Activated CD4-positive, alpha-beta memory T cell treated with anti-CD3 and anti-CD28 coated beads for 36 hours (primary cell): Measurements from ENCODE around the gene SPATA21. TPM values are rescaled to one million over a fixed set of nuclear protein-coding genes. Genes with fewer than 3 reads are reported as not detected.
A peak's percentile ranks its signal among the peaks of the same experiment; 100 is the strongest.

Experiments used
- CTCF ChIA-PET: fragments of 350-600 bp; sonication (Branson Sonifier 250); formaldehyde crosslinking; loops from one replicate; lab custom pipeline; 2021; ENCODE audit warnings: antibody characterized with exemption, inconsistent platforms; lab: Charles Lee
- POLR2A ChIA-PET: fragments of 350-600 bp; sonication (Branson Sonifier 250); formaldehyde crosslinking; loops from one replicate; lab custom pipeline; 2021; ENCODE audit warnings: antibody characterized with exemption; lab: Charles Lee
- DNase-seq: peaks from one replicate; pipeline ENCODE4 v3.0.0-alpha.2; 2020
- H3K27ac Mint-ChIP-seq: one replicate; pipeline ENCODE4 v1.8.0; 2021; ENCODE audit warnings: mixed read lengths
- H3K27me3 Mint-ChIP-seq: one replicate; pipeline ENCODE4 v1.8.0; 2021; ENCODE audit warnings: mixed read lengths
- H3K36me3 Mint-ChIP-seq: one replicate; pipeline ENCODE4 v1.8.0; 2021; ENCODE audit warnings: mixed read lengths
- H3K4me1 Mint-ChIP-seq: one replicate; pipeline ENCODE4 v1.8.0; 2021; ENCODE audit warnings: low read depth, mixed read lengths
- H3K4me3 Mint-ChIP-seq: one replicate; pipeline ENCODE4 v1.8.0; 2021; ENCODE audit warnings: mild to moderate bottlenecking, mixed read lengths
- H3K9me3 Mint-ChIP-seq: one replicate; pipeline ENCODE4 v1.8.0; 2021; ENCODE audit warnings: mixed read lengths
- intact Hi-C: fragments of 100-400 bp; cut with micrococcal nuclease; formaldehyde crosslinking; loops from one replicate; pipeline ENCODE4 v1.15.1; 2023
- total RNA-seq, 2 experiments: library from RNA; stranded (reverse); gene quantifications; one replicate each; pipeline ENCODE4 v1.2.3, GENCODE V29; 2021

SPATA21 gene
- total RNA-seq, 2 experiments from 2014 or later, result not detected

- Mint-ChIP-seq H3K9me3 (no peaks in the 10 kb centered on the region), H3K4me1 (peaks cover 57% of the 10 kb centered on the region), H3K36me3 (peaks cover 54% of the 10 kb centered on the region), H3K27me3 (no peaks in the 10 kb centered on the region), H3K27ac (peak overlapping the region; percentile 8), H3K4me3 (no peak overlapping the region)
- CTCF ChIA-PET, result no interaction called here
- intact Hi-C loops, result no loop called here
- POLR2A ChIA-PET, result no interaction called here
- DNase-seq, result no peak
These were observed 10.4 kb upstream of the SPATA21 start for GRCh38 chr1:16447641-16448040.

- DNase-seq, result no peak
- Mint-ChIP-seq H3K36me3 (peaks cover 46% of the 10 kb centered on the region), H3K27me3 (no peaks in the 10 kb centered on the region), H3K27ac (no peak overlapping the region), H3K4me1 (peaks cover 59% of the 10 kb centered on the region), H3K4me3 (no peak overlapping the region), H3K9me3 (no peaks in the 10 kb centered on the region)
- ChIA-PET POLR2A (no interaction called here), CTCF (no interaction called here)
- intact Hi-C loops, result no loop called here
These were observed 8.9 kb upstream of the SPATA21 start for GRCh38 chr1:16446116-16446515.

- CTCF ChIA-PET, result no interaction called here
- Mint-ChIP-seq H3K27me3 (no peaks in the 10 kb centered on the region), H3K4me1 (peaks cover 54% of the 10 kb centered on the region), H3K27ac (peak overlapping the region; percentile 13), H3K9me3 (no peaks in the 10 kb centered on the region), H3K36me3 (peaks cover 43% of the 10 kb centered on the region), H3K4me3 (no peak overlapping the region)
- intact Hi-C loops, result no loop called here
- POLR2A ChIA-PET, result no interaction called here
- no peak for DNase-seq
These were observed 7.8 kb upstream of the SPATA21 start for GRCh38 chr1:16445052-16445451.

GRCh38 chr1:16443975-16444770 lies 6.9 kb upstream of the SPATA21 start:
- H3K4me3 Mint-ChIP-seq, result no peak overlapping the region
- peak overlapping the region; percentile 56 for H3K27ac Mint-ChIP-seq
- CTCF ChIA-PET, result no interaction called here
- peaks cover 35% of the 10 kb centered on the region for H3K36me3 Mint-ChIP-seq
- no peak for DNase-seq
- intact Hi-C loops, result loop anchor here (5.0 kb wide), 3 partner anchors 53 to 827 kb away; partner anchors contain the start of genes DDI2 and FBXO42
- POLR2A ChIA-PET, result no interaction called here
- H3K27me3 Mint-ChIP-seq, result no peaks in the 10 kb centered on the region
- peaks cover 47% of the 10 kb centered on the region for H3K4me1 Mint-ChIP-seq
- no peaks in the 10 kb centered on the region for H3K9me3 Mint-ChIP-seq

- POLR2A ChIA-PET, result interaction anchor here (0.6 to 0.7 kb wide), 2 partner anchors 597 to 610 kb away, joined by 3 read pairs; no protein-coding TSS in a partner anchor
- peaks cover 44% of the 10 kb centered on the region for H3K4me1 Mint-ChIP-seq
- intact Hi-C loops, result loop anchor here (5.0 kb wide), 3 partner anchors 54 to 826 kb away; partner anchors contain the start of genes DDI2 and FBXO42
These were observed 5.7 kb upstream of the SPATA21 start for GRCh38 chr1:16442941-16443340.

GRCh38 chr1:16442265-16442664 lies 5.0 kb upstream of the SPATA21 start:
- H3K9me3 Mint-ChIP-seq, result no peaks in the 10 kb centered on the region
- H3K27me3 Mint-ChIP-seq, result no peaks in the 10 kb centered on the region
- peak; percentile 35 for DNase-seq
- peaks cover 39% of the 10 kb centered on the region for H3K4me1 Mint-ChIP-seq
- peak overlapping the region; percentile 86 for H3K27ac Mint-ChIP-seq
- H3K36me3 Mint-ChIP-seq, result peaks cover 21% of the 10 kb centered on the region
- ChIA-PET POLR2A (interaction anchor here (0.6 to 0.7 kb wide), 3 partner anchors 75 to 610 kb away, joined by 3 read pairs; no protein-coding TSS in a partner anchor), CTCF (interaction anchor here (1.4 kb wide), 1 partner anchor 22 kb away, joined by 3 read pairs; no protein-coding TSS in a partner anchor)
- H3K4me3 Mint-ChIP-seq, result peak overlapping the region; percentile 87
- intact Hi-C loops, result loop anchor here (5.0 kb wide), 3 partner anchors 55 to 825 kb away; partner anchors contain the start of genes DDI2 and FBXO42

More at GRCh38 chr1:16442941-16443340, 5.7 kb upstream of the SPATA21 start:
- peak overlapping the region; percentile 33 for H3K4me3 Mint-ChIP-seq
- peak overlapping the region; percentile 86 for H3K27ac Mint-ChIP-seq
- no peak for DNase-seq
- no peaks in the 10 kb centered on the region for H3K9me3 Mint-ChIP-seq
- H3K36me3 Mint-ChIP-seq, result peaks cover 26% of the 10 kb centered on the region
- CTCF ChIA-PET, result no interaction called here
- no peaks in the 10 kb centered on the region for H3K27me3 Mint-ChIP-seq

- ChIA-PET CTCF (interaction anchor here (1.0 to 2.3 kb wide), 9 partner anchors 8 to 180 kb away, joined by 3 to 17 read pairs (median 5); no protein-coding TSS in a partner anchor), POLR2A (interaction anchor here (0.5 to 1.6 kb wide), 6 partner anchors 8 to 89 kb away, joined by 3 to 8 read pairs (median 4); partner anchors contain the start of genes FBXO42 and RNU1-1)
- DNase-seq, result no peak
- peak overlapping the region; percentile 86 for H3K27ac Mint-ChIP-seq
- H3K27me3 Mint-ChIP-seq, result no peaks in the 10 kb centered on the region
- peaks cover 38% of the 10 kb centered on the region for H3K4me1 Mint-ChIP-seq
- H3K36me3 Mint-ChIP-seq, result peaks cover 21% of the 10 kb centered on the region
- H3K9me3 Mint-ChIP-seq, result no peaks in the 10 kb centered on the region
- intact Hi-C loops, result loop anchor here (1.0 to 5.0 kb wide), 5 partner anchors 21 to 824 kb away; partner anchors contain the start of genes DDI2, FBXO42 and SZRD1
- H3K4me3 Mint-ChIP-seq, result peak overlapping the region; percentile 87
These were observed 4.0 kb upstream of the SPATA21 start for GRCh38 chr1:16441282-16441665.

GRCh38 chr1:16440470-16441281 lies 3.5 kb upstream of the SPATA21 start, which contains the start of gene NECAP2:
TSS of gene NECAP2 (plus strand) at chr1:16440724. CDS start at chr1:16440762, 38 bp downstream.
- Mint-ChIP-seq H3K27ac (peak within 1 kb of the TSS; percentile 86), H3K27me3 (no peaks in the 10 kb centered on the region), H3K4me1 (peaks cover 37% of the 10 kb centered on the region), H3K9me3 (no peaks in the 10 kb centered on the region), H3K36me3 (peaks cover 19% of the 10 kb centered on the region), H3K4me3 (peak within 1 kb of the TSS; percentile 87)
- intact Hi-C loops, result loop anchor here (1.0 to 5.0 kb wide), 5 partner anchors 20 to 823 kb away; partner anchors contain the start of genes DDI2, FBXO42 and SZRD1
- POLR2A ChIA-PET, result interaction anchor here (0.5 to 1.7 kb wide), 10 partner anchors 9 to 201 kb away, joined by 3 to 8 read pairs (median 4); partner anchors contain the start of genes FBXO42 and RNU1-1
- peak; percentile 96 for DNase-seq
- CTCF ChIA-PET, result interaction anchor here (0.7 to 2.3 kb wide), 20 partner anchors 9 to 362 kb away, joined by 3 to 17 read pairs (median 4); partner anchors contain the start of gene FBXO42

- Mint-ChIP-seq H3K4me1 (peaks cover 35% of the 10 kb centered on the region), H3K27me3 (no peaks in the 10 kb centered on the region), H3K27ac (peak overlapping the region; percentile 86), H3K36me3 (peaks cover 17% of the 10 kb centered on the region), H3K9me3 (no peaks in the 10 kb centered on the region), H3K4me3 (peak overlapping the region; percentile 87)
- DNase-seq, result no peak
- CTCF ChIA-PET, result interaction anchor here (0.7 to 2.3 kb wide), 18 partner anchors 10 to 361 kb away, joined by 3 to 17 read pairs (median 4); partner anchors contain the start of gene FBXO42
- POLR2A ChIA-PET, result interaction anchor here (0.7 to 1.7 kb wide), 7 partner anchors 9 to 88 kb away, joined by 3 to 8 read pairs (median 4); partner anchors contain the start of genes FBXO42 and RNU1-1
- intact Hi-C loops, result loop anchor here (5.0 kb wide), 3 partner anchors 57 to 823 kb away; partner anchors contain the start of genes DDI2 and FBXO42
These were observed 2.9 kb upstream of the SPATA21 start for GRCh38 chr1:16440131-16440469.

- no peak overlapping the region for H3K4me3 Mint-ChIP-seq
- H3K27me3 Mint-ChIP-seq, result no peaks in the 10 kb centered on the region
- intact Hi-C loops, result no loop called here
- H3K36me3 Mint-ChIP-seq, result peaks cover 10% of the 10 kb centered on the region
- no peaks in the 10 kb centered on the region for H3K9me3 Mint-ChIP-seq
- POLR2A ChIA-PET, result no interaction called here
- no peak overlapping the region for H3K27ac Mint-ChIP-seq
- peaks cover 32% of the 10 kb centered on the region for H3K4me1 Mint-ChIP-seq
- DNase-seq, result no peak
- CTCF ChIA-PET, result interaction anchor here (1.7 to 2.3 kb wide), 3 partner anchors 13 to 18 kb away, joined by 7 to 17 read pairs (median 10); no protein-coding TSS in a partner anchor
These were observed 1.7 kb upstream of the SPATA21 start for GRCh38 chr1:16438924-16439323.

GRCh38 chr1:16438516-16438915 lies 1.3 kb upstream of the SPATA21 start:
- Mint-ChIP-seq H3K4me1 (peaks cover 29% of the 10 kb centered on the region), H3K27me3 (no peaks in the 10 kb centered on the region), H3K36me3 (peaks cover 7% of the 10 kb centered on the region), H3K27ac (no peak overlapping the region), H3K4me3 (no peak overlapping the region), H3K9me3 (no peaks in the 10 kb centered on the region)
- no peak for DNase-seq
- intact Hi-C loops, result no loop called here
- ChIA-PET CTCF (interaction anchor here (1.7 kb wide), 1 partner anchor 13 kb away, joined by 7 read pairs; no protein-coding TSS in a partner anchor), POLR2A (no interaction called here)
